Measurements from ENCODE around the gene TMCO4. TPM values are rescaled to one million over a fixed set of nuclear protein-coding genes. Genes with fewer than 3 reads are reported as not detected.
A peak's percentile ranks its signal among the peaks of the same experiment; 100 is the strongest.

The TMCO4 gene
- total and polyA plus RNA-seq, 2 donors (not counting 1 experiment from before 2014, with no cell fraction given): 12.5 to 24.3 TPM

DNA sequence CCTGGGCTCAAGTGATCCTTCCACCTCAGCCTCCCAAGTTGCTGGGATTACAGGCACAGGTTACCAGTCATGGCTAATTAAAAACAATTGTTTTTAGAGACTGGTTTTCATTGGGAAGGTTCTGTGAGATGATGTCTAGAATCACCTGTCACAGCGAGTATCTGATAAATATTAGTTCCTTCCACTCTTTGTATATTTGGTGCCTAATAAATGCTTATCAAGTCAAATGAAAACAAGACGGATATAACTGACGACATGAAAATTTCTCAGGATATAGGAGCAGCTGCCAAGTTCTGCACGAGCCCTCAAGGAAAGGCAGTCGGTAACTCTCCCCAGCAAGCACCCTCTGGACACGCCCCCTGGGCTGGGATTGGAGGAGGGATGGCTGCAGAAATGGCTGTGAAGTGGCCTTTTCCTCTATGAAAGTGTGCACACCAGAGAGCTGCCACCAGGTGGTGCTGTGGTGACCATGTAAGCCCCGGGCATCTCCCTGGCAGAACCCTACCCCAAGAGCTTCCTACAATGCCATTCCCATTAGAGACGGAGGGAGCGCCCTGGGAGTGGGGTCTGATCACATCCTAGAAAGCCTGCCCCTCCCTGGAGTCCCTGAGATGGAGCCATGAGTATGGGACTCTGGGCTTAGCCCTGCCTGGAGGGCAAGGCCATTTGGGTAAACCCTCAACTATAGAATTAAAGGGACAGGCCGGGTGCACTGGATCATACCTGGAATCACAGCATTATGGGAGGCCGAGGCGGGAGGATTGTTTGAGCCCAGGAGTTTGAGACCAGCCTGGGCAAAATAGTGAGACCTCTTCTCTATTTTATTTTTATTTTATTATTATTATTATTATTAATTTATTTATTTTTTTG, 84.1 kb downstream of the TMCO4 start:
- DNase-seq (ENCODE audit: low read depth in 2 of 2): peak; percentile 89 to 94
- no peaks in the 10 kb centered on the region for H4K20me1 ChIP-seq (ENCODE audit: control insufficient read depth, extremely low read depth, insufficient read depth, low read length)
- H3K9me3 ChIP-seq (ENCODE audit: control insufficient read depth, insufficient read depth, low read depth, low read length): no peaks in the 10 kb centered on the region
- H3K27ac ChIP-seq (ENCODE audit: insufficient read depth, low read length): no peak overlapping the region
- no peaks in the 10 kb centered on the region for H3K36me3 ChIP-seq (ENCODE audit: control insufficient read depth, insufficient read depth, low read length)
- TF ChIP-seq, protein P1, sequence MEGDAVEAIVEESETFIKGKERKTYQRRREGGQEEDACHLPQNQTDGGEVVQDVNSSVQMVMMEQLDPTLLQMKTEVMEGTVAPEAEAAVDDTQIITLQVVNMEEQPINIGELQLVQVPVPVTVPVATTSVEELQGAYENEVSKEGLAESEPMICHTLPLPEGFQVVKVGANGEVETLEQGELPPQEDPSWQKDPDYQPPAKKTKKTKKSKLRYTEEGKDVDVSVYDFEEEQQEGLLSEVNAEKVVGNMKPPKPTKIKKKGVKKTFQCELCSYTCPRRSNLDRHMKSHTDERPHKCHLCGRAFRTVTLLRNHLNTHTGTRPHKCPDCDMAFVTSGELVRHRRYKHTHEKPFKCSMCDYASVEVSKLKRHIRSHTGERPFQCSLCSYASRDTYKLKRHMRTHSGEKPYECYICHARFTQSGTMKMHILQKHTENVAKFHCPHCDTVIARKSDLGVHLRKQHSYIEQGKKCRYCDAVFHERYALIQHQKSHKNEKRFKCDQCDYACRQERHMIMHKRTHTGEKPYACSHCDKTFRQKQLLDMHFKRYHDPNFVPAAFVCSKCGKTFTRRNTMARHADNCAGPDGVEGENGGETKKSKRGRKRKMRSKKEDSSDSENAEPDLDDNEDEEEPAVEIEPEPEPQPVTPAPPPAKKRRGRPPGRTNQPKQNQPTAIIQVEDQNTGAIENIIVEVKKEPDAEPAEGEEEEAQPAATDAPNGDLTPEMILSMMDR (conservative IDR thresholded peaks at IDR 0.05 in 1 of 2, IDR thresholded peaks at IDR 0.05 in 1 of 2; ENCODE audit: low read depth in 1 of 2, low read length in 2 of 2): peak; percentile 57 to 97
- TF ChIP-seq EZH2 (IDR thresholded peaks at IDR 0.05; ENCODE audit: low read length, missing control alignments): no peak
- H3K79me2 ChIP-seq (ENCODE audit: control insufficient read depth, insufficient read depth, low read length): no peaks in the 10 kb centered on the region
- H3K27me3 ChIP-seq (ENCODE audit: control insufficient read depth, insufficient read depth, low read length): no peaks in the 10 kb centered on the region
- H3K4me2 ChIP-seq (ENCODE audit: extremely low read depth, insufficient read depth, low read length): no peak overlapping the region
- H3K4me3 ChIP-seq (replicated peaks in 1 of 4; ENCODE audit: control extremely low read depth in 1 of 4, insufficient read depth in 1 of 4, low read depth in 3 of 4, low read length in 4 of 4): no peak overlapping the region
- no peaks in the 10 kb centered on the region for H3K4me1 ChIP-seq (ENCODE audit: control insufficient read depth, extremely low read depth, insufficient read depth, low read length)
- H2AFZ ChIP-seq (ENCODE audit: low read length): no peak overlapping the region
- no peak overlapping the region for H3K9ac ChIP-seq (ENCODE audit: insufficient read depth, low read length)

DNA sequence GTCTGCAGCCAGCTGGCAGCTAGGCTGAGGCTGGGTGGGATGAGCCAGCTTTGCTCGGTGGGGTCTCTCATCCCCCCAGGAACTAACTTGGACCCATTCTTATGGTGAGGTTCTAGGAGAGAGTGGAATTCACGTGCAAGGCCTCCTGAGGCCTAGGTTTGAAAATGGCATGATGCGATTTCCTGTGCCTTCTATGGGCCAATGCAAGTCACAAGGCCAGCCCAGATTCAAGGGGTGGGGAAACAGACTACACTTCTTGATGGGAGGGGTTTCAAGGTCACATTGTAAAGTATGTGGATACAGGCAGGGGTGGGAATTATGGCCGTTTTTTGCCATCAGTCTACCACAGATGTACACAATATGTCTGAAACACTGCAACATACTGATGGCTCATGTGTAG, 86.8 kb downstream of the TMCO4 start:
- H3K4me3 ChIP-seq (replicated peaks in 1 of 4; ENCODE audit: control extremely low read depth in 1 of 4, insufficient read depth in 1 of 4, low read depth in 3 of 4, low read length in 4 of 4): no peak overlapping the region
- H3K9me3 ChIP-seq (ENCODE audit: control insufficient read depth, insufficient read depth, low read depth, low read length): no peaks in the 10 kb centered on the region
- no peaks in the 10 kb centered on the region for H3K27me3 ChIP-seq (ENCODE audit: control insufficient read depth, insufficient read depth, low read length)
- H3K27ac ChIP-seq (ENCODE audit: insufficient read depth, low read length): no peak overlapping the region
- DNase-seq (ENCODE audit: low read depth in 2 of 2): no peak
- no peak overlapping the region for H2AFZ ChIP-seq (ENCODE audit: low read length)
- H3K36me3 ChIP-seq (ENCODE audit: control insufficient read depth, insufficient read depth, low read length): no peaks in the 10 kb centered on the region
- H3K4me1 ChIP-seq (ENCODE audit: control insufficient read depth, extremely low read depth, insufficient read depth, low read length): no peaks in the 10 kb centered on the region
- no peaks in the 10 kb centered on the region for H4K20me1 ChIP-seq (ENCODE audit: control insufficient read depth, extremely low read depth, insufficient read depth, low read length)
- TF ChIP-seq EZH2 (IDR thresholded peaks at IDR 0.05; ENCODE audit: low read length, missing control alignments): no peak
- H3K79me2 ChIP-seq (ENCODE audit: control insufficient read depth, insufficient read depth, low read length): no peaks in the 10 kb centered on the region
- H3K9ac ChIP-seq (ENCODE audit: insufficient read depth, low read length): no peak overlapping the region
- no peak overlapping the region for H3K4me2 ChIP-seq (ENCODE audit: extremely low read depth, insufficient read depth, low read length)

DNA sequence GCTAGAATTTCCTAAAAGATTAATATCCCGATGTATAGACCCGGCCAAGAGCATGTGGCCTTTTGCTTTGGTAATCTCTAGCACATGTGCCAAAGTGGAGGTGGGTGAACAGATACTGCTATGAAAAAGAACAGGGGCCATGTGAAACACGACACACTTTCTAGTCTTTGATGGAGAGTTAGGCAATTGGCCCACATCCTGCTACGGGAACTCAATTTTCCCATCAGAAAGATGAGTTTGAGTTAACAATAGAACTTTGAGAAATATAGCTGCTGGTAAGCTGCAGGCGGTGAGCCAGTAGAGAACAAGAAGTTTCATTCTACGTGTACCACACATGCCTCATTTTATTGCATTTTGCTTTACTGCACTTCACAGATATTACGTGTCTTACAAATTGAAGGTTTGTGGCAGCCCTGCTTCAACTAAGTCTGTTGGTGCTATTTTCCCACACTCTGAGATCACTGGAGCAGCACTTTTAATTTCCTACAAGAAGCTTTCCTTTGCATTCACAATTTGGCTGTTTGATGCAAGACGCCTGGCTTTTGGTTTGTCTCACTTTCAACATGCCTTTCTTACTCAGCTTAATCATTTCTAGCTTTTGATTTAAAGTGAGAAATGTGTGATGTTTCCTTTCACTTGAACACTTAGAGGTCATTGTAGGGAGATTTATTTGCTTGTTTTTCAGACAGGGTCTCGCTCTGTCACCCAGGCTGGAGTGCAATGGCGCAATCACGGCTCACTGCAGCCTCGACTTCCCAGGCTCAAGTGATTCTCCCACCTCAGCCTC, 88.7 kb downstream of the TMCO4 start:
- Histone ChIP-seq H3K9me3 (ENCODE audit: control insufficient read depth, insufficient read depth, low read depth, low read length) (no peaks in the 10 kb centered on the region), H4K20me1 (ENCODE audit: control insufficient read depth, extremely low read depth, insufficient read depth, low read length) (no peaks in the 10 kb centered on the region), H2AFZ (ENCODE audit: low read length) (no peak overlapping the region), H3K4me3 (replicated peaks in 1 of 4; ENCODE audit: control extremely low read depth in 1 of 4, insufficient read depth in 1 of 4, low read depth in 3 of 4, low read length in 4 of 4) (no peak overlapping the region), H3K27ac (ENCODE audit: insufficient read depth, low read length) (no peak overlapping the region), H3K4me2 (ENCODE audit: extremely low read depth, insufficient read depth, low read length) (no peak overlapping the region), H3K36me3 (ENCODE audit: control insufficient read depth, insufficient read depth, low read length) (no peaks in the 10 kb centered on the region), H3K4me1 (ENCODE audit: control insufficient read depth, extremely low read depth, insufficient read depth, low read length) (no peaks in the 10 kb centered on the region), H3K79me2 (ENCODE audit: control insufficient read depth, insufficient read depth, low read length) (no peaks in the 10 kb centered on the region), H3K9ac (ENCODE audit: insufficient read depth, low read length) (no peak overlapping the region), H3K27me3 (ENCODE audit: control insufficient read depth, insufficient read depth, low read length) (no peaks in the 10 kb centered on the region)
- no peak for TF ChIP-seq EZH2 (IDR thresholded peaks at IDR 0.05; ENCODE audit: low read length, missing control alignments)
- TF ChIP-seq, protein P1 (conservative IDR thresholded peaks at IDR 0.05 in 1 of 2, IDR thresholded peaks at IDR 0.05 in 1 of 2; ENCODE audit: low read depth in 1 of 2, low read length in 2 of 2): no peak
- no peak for DNase-seq (ENCODE audit: low read depth in 2 of 2)

Data from fibroblast of lung (primary cell).